A673 (cell line): ENCODE data around the gene DCLK1. TPM values are rescaled to one million over a fixed set of nuclear protein-coding genes. Genes with fewer than 3 reads are reported as not detected.

Experiments
- BruUV-seq: library from RNA; stranded (reverse); fragments of 400-500 nt; replicated peaks from 2 replicates; lab custom pipeline; 2021; lab: Mats Ljungman, UMichigan
- CTCF ChIA-PET: fragments of 300-600 bp; sonication (Branson Sonifier 250); formaldehyde crosslinking; loops from one replicate; lab custom pipeline; 2022; ENCODE audit warnings: antibody characterized with exemption; lab: Charles Lee
- POLR2A ChIA-PET: fragments of 300-600 bp; sonication (Branson Sonifier 250); formaldehyde crosslinking; loops from one replicate; lab custom pipeline; 2022; ENCODE audit warnings: antibody characterized with exemption; ENCODE audit not compliant: low non-redundant PET; lab: Charles Lee
- DNase-seq: peaks from one replicate; pipeline ENCODE4 v3.0.0-alpha.2; 2015; ENCODE audit warnings: low spot score
- H3K27ac ChIP-seq: fragments of 200-600 bp; sonication (generic); 2 replicates; pipeline ENCODE4 v1.5.1; 2016; ENCODE audit warnings: mixed run types, low read depth, mild to moderate bottlenecking, mixed read lengths, antibody characterized with exemption, low read length; ENCODE audit not compliant: poor library complexity, severe bottlenecking
- H3K27me3 ChIP-seq: fragments of 200-600 bp; sonication (generic); replicated peaks from 2 replicates; pipeline ENCODE4 v1.6.1; 2017; ENCODE audit warnings: mixed run types, low read depth, mild to moderate bottlenecking, mixed read lengths, antibody characterized with exemption, low read length; ENCODE audit not compliant: insufficient read depth, poor library complexity
- H3K36me3 ChIP-seq: fragments of 200-600 bp; sonication (generic); 2 replicates; pipeline ENCODE4 v1.6.1; 2016; ENCODE audit warnings: mixed run types, mild to moderate bottlenecking, mixed read lengths, antibody characterized with exemption, low read length; ENCODE audit not compliant: insufficient read depth, poor library complexity, severe bottlenecking
- H3K4me1 ChIP-seq: fragments of 200-600 bp; sonication (generic); 2 replicates; pipeline ENCODE4 v1.6.1; 2017; ENCODE audit warnings: mixed run types, mild to moderate bottlenecking, mixed read lengths, antibody characterized with exemption, low read length; ENCODE audit not compliant: insufficient read depth, poor library complexity, severe bottlenecking
- H3K4me3 ChIP-seq: fragments of 200-600 bp; sonication (generic); 2 replicates; pipeline ENCODE4 v1.5.1; 2016; ENCODE audit warnings: low read depth, mixed run types, mild to moderate bottlenecking, mixed read lengths, low read length; ENCODE audit not compliant: poor library complexity, severe bottlenecking
- H3K9me3 ChIP-seq: fragments of 200-600 bp; sonication (generic); 2 replicates; pipeline ENCODE4 v1.6.1; 2016; ENCODE audit warnings: mixed run types, low read depth, mild to moderate bottlenecking, mixed read lengths, antibody characterized with exemption, low read length; ENCODE audit not compliant: poor library complexity, severe bottlenecking
- CTCF ChIP-seq: fragments of 300-800, 200-600 bp; sonication (generic); conservative IDR thresholded peaks from 2 replicates; pipeline ENCODE4 v1.5.1; 2017; ENCODE audit warnings: low read depth, mild to moderate bottlenecking, antibody characterized with exemption, low read length, moderate library complexity, mixed read lengths
- EZH2 ChIP-seq: fragments of 200-600 bp; sonication (generic); IDR thresholded peaks from 2 replicates; pipeline ENCODE4 v1.6.1; 2017; ENCODE audit warnings: borderline replicate concordance, low read depth, mild to moderate bottlenecking, mixed read lengths, antibody characterized with exemption, low read length; ENCODE audit not compliant: poor library complexity, severe bottlenecking
- intact Hi-C: fragments of 100-400 bp; cut with micrococcal nuclease; formaldehyde crosslinking; loops from one replicate; pipeline ENCODE4 v1.10.0; 2022; ENCODE audit not compliant: unreplicated experiment
- total RNA-seq: library from RNA; stranded (reverse); gene quantifications from 2 replicates; pipeline ENCODE4 v1.2.3, GENCODE V29; 2021

The DCLK1 gene
- total RNA-seq, 1 experiment from 2014 or later: 11.2 TPM

- POLR2A ChIA-PET: no interaction called here
- Histone ChIP-seq H3K4me3 (no peak overlapping the region), H3K27me3 (no peaks in the 10 kb centered on the region), H3K4me1 (no peaks in the 10 kb centered on the region), H3K9me3 (no peaks in the 10 kb centered on the region), H3K27ac (no peak overlapping the region), H3K36me3 (no peaks in the 10 kb centered on the region)
- intact Hi-C loops: no loop called here
- BruUV-seq: no TSS peak
- CTCF ChIA-PET: no interaction called here
- no peak for DNase-seq
- TF ChIP-seq CTCF (no peak), EZH2 (no peak)
These were observed 294.7 kb downstream of the DCLK1 start for GRCh38 chr13:35836446-35836845.

- intact Hi-C loops: no loop called here
- no peaks in the 10 kb centered on the region for H3K4me1 ChIP-seq
- DNase-seq: no peak
- no peak overlapping the region for H3K27ac ChIP-seq
- no peaks in the 10 kb centered on the region for H3K36me3 ChIP-seq
- no peaks in the 10 kb centered on the region for H3K27me3 ChIP-seq
- no peak overlapping the region for H3K4me3 ChIP-seq
- no TSS peak for BruUV-seq
- CTCF ChIA-PET: no interaction called here
- H3K9me3 ChIP-seq: no peaks in the 10 kb centered on the region
- POLR2A ChIA-PET: no interaction called here
- TF ChIP-seq CTCF: no peak
- no peak for TF ChIP-seq EZH2
These were observed 295.2 kb downstream of the DCLK1 start for GRCh38 chr13:35835989-35836388.

- H3K36me3 ChIP-seq: no peaks in the 10 kb centered on the region
- no peak overlapping the region for H3K4me3 ChIP-seq
- no peaks in the 10 kb centered on the region for H3K27me3 ChIP-seq
- CTCF ChIA-PET: no interaction called here
- H3K27ac ChIP-seq: no peak overlapping the region
- no TSS peak for BruUV-seq
- POLR2A ChIA-PET: no interaction called here
- no peak for DNase-seq
- TF ChIP-seq CTCF: no peak
- no peaks in the 10 kb centered on the region for H3K9me3 ChIP-seq
- intact Hi-C loops: no loop called here
- H3K4me1 ChIP-seq: no peaks in the 10 kb centered on the region
These were observed 297.4 kb downstream of the DCLK1 start for GRCh38 chr13:35833608-35834275.
